Loucy (cell line): ENCODE measurements around the gene PMP22.

ENCODE experiments used
- EZH2phosphoT487 ChIP-seq: fragments of 200-600 bp; IDR thresholded peaks from 2 replicates; pipeline ENCODE4 v1.6.1; 2018; ENCODE audit warnings: antibody characterized with exemption, mild to moderate bottlenecking, moderate library complexity, borderline replicate concordance
- TF ChIP-seq, protein P1 (sequence below): fragments of 200-600 bp; sonication (generic); conservative IDR thresholded peaks from 2 replicates; pipeline ENCODE4 v1.5.1; 2014; ENCODE audit warnings: mild to moderate bottlenecking, antibody characterized with exemption, low read length

DNA sequence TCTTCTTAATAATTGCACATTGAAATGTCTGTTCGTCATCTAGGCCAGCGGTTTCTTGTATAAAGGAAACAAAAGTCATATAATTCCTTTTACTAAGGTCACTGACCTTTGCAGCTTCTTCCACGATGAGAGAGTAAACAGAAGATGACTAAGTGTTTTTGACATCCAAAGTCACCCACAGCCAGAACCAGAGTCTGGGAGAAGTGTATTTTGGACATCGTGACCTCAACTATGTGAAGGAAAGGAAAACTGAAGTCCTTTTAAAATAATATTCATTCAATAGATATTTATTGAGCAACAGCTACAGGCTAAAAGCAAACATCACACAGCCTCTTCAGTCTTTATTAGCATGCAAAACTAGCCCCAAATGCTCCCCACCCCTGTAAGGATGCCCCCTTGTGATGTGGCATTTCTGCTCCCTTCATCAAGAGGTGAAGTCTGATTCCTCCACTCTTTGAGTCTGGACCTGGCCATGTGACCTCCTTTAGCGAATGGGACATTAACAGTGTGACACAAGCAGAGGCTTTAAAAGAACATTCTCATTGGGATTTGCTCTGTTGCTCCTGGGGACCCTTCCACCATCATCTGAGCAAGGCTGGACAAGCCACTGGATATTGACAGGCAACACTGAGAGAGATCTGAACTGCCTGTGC lies 8.1 kb upstream of the PMP22 start:
- TF ChIP-seq, protein P1, sequence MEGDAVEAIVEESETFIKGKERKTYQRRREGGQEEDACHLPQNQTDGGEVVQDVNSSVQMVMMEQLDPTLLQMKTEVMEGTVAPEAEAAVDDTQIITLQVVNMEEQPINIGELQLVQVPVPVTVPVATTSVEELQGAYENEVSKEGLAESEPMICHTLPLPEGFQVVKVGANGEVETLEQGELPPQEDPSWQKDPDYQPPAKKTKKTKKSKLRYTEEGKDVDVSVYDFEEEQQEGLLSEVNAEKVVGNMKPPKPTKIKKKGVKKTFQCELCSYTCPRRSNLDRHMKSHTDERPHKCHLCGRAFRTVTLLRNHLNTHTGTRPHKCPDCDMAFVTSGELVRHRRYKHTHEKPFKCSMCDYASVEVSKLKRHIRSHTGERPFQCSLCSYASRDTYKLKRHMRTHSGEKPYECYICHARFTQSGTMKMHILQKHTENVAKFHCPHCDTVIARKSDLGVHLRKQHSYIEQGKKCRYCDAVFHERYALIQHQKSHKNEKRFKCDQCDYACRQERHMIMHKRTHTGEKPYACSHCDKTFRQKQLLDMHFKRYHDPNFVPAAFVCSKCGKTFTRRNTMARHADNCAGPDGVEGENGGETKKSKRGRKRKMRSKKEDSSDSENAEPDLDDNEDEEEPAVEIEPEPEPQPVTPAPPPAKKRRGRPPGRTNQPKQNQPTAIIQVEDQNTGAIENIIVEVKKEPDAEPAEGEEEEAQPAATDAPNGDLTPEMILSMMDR: no peak
- no peak for TF ChIP-seq EZH2phosphoT487
